NCI-H524 (cell line): Measurements from ENCODE around the gene ALOXE3.
"Not testable (repeated sequence)": the region's sequence is repeated elsewhere in the genome, so short reads cannot be mapped to it uniquely, and the experiment has no call there.

Experiments used
- DNase-seq, 2 experiments: peaks; one replicate each; lab custom pipeline; 2025; lab: John Stamatoyannopoulos, UW

Gene ALOXE3

GRCh38 chr17:8095361-8095760 is 23.0 kb downstream of the ALOXE3 start:
- DNase-seq: no peak

DNA sequence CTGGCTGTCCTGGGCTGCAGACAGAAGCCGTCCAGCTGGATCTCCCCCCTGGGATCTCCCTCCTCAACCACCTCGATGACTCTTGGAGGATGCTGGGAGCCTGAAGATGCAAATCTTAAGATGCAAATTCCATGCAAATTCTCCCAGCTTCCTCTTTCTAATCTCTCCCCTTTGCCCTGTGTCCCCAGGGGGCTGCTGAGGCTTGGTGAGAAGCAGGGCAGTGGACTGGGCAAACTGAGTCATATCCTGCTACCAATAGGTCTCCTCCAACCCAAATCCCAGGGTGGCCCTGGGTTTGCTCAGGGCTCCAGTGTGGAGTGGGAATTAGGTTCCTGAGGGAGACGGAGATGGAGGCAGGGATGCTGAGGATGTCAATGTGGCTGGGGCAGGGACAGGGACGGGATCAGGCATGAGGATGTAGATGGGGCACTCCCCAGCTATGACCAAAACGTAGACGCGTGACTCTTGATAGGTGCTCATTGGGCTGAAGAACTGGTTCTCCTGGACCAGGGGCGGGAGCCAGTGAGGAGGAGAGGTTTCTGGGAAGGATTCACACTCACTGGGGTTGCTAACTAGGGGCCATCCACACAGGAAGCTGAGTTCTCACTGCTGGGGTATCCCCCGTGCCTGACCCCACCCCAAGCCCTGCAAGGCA is 27.2 kb downstream of the ALOXE3 start:
- DNase-seq: no peak

DNA sequence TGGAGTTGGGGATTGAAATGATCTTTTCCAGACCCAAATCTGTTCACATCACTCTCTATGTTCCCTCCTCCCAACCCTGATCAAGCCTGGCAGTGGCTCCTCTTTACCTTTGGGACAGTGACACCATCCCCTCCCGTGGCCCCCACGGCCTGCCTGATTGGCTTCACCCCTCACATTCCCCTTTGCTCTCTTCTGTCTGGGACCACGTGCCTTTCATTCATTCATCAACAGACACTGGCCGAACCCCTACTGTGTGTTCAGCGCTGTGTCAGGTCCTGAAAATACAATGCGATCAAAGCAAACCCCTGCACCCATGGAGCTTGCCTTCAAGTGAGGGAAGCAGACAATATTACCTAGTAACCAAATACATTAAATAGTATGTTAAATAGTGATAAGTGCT is 28.6 kb downstream of the ALOXE3 start:
- DNase-seq: no peak

GRCh38 chr17:8087952-8088230 is 30.4 kb downstream of the ALOXE3 start:
- DNase-seq: no peak

- no peak for DNase-seq
Measured at GRCh38 chr17:8087075-8087951, 31.0 kb downstream of the ALOXE3 start, which contains the start of gene ALOX12B. Gene ALOX12B, minus strand, starts transcription at chr17:8087716. Its CDS starts 274 bp downstream, at chr17:8087442.

- DNase-seq: no peak
Measured at GRCh38 chr17:8084250-8084649, 34.1 kb downstream of the ALOXE3 start.

- no peak for DNase-seq
Measured at GRCh38 chr17:8082292-8082691, 36.0 kb downstream of the ALOXE3 start.

GRCh38 chr17:8081876-8082275 is 36.4 kb downstream of the ALOXE3 start:
- DNase-seq: no peak

DNA sequence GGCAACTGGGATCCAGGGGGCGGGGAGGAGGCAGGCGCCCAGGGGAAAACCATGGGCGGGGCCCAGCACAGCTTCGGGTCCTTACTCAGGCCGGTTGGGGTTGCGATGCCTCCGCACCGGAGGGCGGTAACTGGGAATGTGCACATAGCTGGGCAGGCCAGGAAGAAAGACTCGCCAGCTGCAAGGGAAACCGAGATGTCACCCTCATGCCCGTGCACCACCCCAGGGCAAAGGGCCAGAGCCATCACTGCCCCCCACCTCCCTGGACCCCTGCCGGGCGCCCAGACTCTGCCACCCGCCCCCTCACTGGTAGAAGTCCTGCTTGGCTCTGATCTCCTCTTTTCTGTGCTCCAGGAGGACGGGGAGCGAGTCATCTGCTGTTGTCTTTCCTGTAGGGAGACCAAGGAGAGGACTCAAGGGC is 37.5 kb downstream of the ALOXE3 start:
- no peak for DNase-seq

DNA sequence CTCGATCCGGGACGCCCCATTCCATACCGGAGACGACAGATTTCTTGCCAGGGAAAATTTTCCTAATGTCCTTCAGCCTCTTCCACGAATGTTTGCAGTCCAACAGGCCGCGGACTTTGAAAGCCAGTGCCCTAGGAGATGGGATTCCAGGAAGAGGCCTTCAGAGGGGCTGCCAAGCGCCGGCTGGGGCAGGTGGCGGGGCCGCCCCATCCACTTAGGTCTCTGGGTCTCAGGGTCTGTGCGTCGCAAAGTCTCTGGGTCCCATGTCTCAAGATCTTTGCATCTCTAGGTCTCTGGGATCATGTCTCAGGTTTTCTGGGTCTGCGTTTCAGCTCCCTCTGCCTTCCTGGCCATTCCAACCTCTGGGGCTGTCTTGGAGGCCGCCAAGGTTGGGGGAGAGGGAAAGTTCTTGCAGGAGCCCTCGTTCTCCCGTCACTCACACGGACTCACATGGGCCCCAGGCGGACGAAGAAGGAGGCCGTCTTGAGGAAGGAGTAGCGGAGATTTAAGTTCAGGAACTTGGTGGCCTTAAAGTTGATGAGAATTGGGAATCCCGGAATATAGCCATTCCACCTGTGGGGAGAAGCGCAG is 38.0 kb downstream of the ALOXE3 start:
- no peak for DNase-seq

- peak; percentile 27 to 72 for DNase-seq
Measured at GRCh38 chr17:8079291-8080207, 38.8 kb downstream of the ALOXE3 start.

- DNase-seq: not testable (repeated sequence)
Measured at GRCh38 chr17:8077939-8078338, 40.4 kb downstream of the ALOXE3 start.

DNA sequence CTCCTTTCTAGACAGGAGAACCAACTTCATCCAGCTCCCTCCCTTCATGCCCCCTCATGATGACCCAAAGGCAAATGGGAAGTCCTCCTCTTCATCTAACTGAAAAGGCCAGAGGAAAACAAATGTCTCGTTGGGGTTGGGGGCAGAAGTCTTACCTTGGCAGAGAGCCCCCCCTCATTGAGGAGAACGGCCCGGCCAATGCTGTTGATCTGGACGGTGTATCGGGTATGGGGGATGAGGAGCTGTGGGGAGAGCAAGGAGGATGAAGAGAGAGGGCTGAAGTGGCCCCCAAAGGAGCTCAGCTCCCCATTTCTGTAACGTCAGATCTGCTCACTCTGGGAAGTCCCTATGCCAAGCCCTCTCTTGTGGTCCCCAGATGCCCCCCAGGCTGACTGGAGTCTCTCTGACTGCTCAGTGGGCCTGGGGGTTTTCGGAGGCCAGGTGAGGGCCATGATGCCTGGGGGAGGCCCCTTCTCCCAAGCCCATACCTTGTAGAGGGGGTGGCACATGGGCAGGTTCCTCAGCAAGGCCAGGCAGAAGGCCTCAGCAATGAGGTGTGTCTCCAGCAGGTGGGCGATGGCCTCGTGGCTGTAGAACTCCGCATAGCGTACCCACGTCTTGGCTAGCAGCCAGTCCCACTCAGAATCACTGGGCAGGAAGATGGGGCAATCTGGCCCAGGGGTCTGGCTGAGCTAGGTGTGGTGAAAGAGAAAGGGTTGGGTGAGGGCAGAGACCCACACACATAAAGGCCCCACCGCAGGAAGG is 41.6 kb downstream of the ALOXE3 start:
- DNase-seq: no peak

GRCh38 chr17:8075574-8076342 is 42.6 kb downstream of the ALOXE3 start:
- no peak for DNase-seq

DNA sequence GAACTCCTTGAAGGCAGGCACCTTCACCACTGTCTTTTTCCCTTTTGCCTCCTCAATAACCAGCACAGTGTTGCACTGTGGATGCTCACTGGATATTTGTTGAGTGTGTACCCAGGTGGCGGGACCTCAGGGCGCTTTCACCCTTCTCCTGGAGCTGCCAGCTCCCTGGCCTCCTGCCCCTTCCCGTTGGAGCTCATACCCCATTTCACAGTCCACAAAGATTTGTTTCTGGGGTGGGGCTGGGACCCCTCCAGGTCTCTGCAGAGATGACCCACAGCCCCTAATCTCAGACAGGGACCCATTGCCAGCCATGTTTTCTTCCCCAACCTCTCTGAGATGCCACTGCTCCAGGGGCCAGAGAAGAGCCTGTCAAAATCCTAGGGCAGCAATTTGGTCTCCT is 43.2 kb downstream of the ALOXE3 start:
- DNase-seq: no peak

GRCh38 chr17:8074554-8074953 is 43.8 kb downstream of the ALOXE3 start:
- no peak for DNase-seq

DNA sequence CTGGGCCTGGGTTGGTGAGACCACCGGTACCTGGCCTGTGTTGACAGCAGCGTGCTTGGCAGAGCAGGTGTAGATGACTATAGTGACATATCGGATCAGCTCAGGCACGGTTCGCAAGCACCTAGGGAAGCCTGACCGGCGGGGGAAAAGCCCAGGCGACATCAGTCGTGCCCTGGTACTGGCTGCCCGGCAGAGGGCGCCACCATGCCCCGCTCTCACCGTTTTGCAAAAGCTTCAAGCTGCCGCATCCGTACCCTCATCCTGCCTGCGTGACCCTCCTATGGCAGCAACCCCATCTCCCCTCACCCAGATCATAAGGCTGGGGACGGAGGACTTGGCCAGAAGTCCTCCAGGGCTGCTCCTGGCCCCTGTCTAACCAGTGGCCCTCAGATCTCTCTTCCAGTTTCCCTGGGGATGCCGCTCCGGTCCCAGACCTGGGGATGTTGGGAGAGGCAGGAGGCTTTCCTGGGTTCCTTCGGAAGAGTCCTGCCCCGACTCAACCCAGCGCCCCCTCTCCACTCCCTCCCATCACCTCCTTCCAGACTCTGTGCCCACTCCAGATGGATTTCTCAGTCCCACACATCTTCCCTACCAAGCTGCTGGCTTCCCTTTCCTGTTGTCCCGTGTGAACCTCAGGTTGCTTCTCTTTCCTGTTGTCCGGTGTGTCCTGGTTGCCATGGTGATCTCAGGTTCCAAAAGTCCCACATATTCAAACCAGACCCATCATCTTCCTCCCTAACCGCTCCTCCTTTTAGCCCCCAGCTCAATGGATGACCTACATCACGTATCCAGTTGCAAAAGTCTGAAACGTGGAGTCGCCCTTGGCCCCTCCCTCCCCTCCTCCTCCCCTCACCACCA is 44.5 kb downstream of the ALOXE3 start:
- DNase-seq: peak; percentile 9 to 54

DNA sequence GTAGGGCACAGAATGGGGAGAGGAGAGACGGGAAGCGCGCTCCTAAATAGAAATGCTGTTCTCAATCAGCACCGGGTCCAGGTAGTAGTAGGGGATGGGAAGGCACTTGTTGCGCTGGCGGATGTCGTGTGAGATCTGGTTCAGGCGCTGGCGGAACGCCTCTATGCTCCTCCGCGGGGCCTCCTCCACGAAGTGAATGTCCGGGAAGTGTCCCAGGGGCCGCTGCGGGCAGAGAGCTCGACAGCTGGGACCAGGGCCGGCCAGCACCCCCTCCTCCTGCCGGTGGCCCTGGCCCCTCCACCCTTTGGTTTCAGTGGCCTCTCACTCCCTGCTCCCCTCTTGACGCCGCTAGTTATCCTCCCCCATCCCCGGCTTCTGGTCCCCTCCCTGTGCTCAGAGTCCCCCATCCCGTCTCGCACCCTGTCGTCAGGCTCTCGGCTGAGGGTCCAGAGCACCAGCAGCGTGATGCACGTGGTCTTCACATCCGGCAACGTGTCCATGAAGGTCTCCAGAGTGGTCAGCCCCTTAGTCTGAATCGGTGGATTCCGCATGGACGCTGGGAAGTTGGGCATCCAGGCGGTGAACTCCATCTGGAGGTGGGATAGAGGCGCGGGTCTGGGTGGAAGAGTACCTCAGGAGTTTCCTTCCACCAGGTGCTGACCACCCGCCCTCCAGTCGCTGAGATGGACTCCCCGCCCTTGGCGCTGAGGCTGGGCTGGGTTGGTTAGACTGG is 45.4 kb downstream of the ALOXE3 start:
- no peak for DNase-seq

GRCh38 chr17:8072341-8072728 is 46.0 kb downstream of the ALOXE3 start:
- DNase-seq: no peak
